Lower leg skin (tissue), 4 donors: ENCODE measurements around the gene APCDD1L. TPM values are rescaled to one million over a fixed set of nuclear protein-coding genes. Genes with fewer than 3 reads are reported as not detected.

ENCODE experiments used
- DNase-seq, 2 donors: peaks; one replicate each; pipeline ENCODE4 v3.0.0-alpha.2; 2019; ENCODE audit warnings: low spot score in 2 of 2
- H3K4me3 ChIP-seq: fragments of 200-600 bp; sonication (generic); 2 replicates; pipeline ENCODE4 v1.5.1; 2017; ENCODE audit warnings: mild to moderate bottlenecking, low read depth; ENCODE audit not compliant: poor library complexity, severe bottlenecking
- POLR2A ChIP-seq, 2 donors: fragments of 450-650 bp; IDR thresholded peaks; one replicate each; pipeline ENCODE4 v1.6.1; 2016 to 2017; ENCODE audit warnings: antibody characterized with exemption in 2 of 2, mild to moderate bottlenecking in 1 of 2, moderate library complexity in 1 of 2
- WGBS, 2 donors: methylation state at CpG; one replicate each; pipeline ENCODE4 v1.1.5; 2018; 5-methylcytosine and 5-hydroxymethylcytosine counted together
- intact Hi-C: fragments of 100-400 bp; cut with DNase I; formaldehyde crosslinking; loops from one replicate; pipeline ENCODE4 v1.15.0; 2023; ENCODE audit warnings: low total_unique reads
- total RNA-seq, 4 donors: library from RNA; depleted of rRNA; stranded (reverse); fragments of >200 nt; gene quantifications; one replicate each; pipeline ENCODE4 v1.1.0, GENCODE V29; 2016
- TF ChIP-seq, protein P1 (sequence below), 3 donors: fragments of 450-650 bp; IDR thresholded peaks; one replicate each; pipeline ENCODE4 v1.5.1; 2016; ENCODE audit warnings: antibody characterized with exemption in 3 of 3, mild to moderate bottlenecking in 3 of 3, moderate library complexity in 2 of 3

APCDD1L gene
- total RNA-seq, 4 donors from 2014 or later, result 0.49 to 2.4 (median 1.4) TPM

DNA sequence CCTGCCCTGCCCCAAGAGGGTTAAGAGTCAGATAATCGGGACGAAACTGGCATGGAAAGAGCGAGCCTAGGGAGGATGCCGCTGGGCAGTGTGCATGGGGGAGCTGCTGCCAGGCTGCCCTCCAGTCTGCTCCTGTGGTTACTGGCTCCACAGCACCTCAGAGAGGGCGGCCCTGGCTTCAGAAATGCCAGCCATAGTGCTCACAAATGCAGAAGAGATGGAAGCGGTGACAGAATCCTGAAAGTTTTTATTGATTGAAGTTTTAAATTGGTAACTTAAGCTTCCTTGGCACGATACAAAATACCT lies 68.3 kb downstream of the APCDD1L start:
- intact Hi-C loops, result no loop called here
- TF ChIP-seq, protein P1, sequence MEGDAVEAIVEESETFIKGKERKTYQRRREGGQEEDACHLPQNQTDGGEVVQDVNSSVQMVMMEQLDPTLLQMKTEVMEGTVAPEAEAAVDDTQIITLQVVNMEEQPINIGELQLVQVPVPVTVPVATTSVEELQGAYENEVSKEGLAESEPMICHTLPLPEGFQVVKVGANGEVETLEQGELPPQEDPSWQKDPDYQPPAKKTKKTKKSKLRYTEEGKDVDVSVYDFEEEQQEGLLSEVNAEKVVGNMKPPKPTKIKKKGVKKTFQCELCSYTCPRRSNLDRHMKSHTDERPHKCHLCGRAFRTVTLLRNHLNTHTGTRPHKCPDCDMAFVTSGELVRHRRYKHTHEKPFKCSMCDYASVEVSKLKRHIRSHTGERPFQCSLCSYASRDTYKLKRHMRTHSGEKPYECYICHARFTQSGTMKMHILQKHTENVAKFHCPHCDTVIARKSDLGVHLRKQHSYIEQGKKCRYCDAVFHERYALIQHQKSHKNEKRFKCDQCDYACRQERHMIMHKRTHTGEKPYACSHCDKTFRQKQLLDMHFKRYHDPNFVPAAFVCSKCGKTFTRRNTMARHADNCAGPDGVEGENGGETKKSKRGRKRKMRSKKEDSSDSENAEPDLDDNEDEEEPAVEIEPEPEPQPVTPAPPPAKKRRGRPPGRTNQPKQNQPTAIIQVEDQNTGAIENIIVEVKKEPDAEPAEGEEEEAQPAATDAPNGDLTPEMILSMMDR (IDR thresholded peaks at IDR 0.05), result no peak
- TF ChIP-seq POLR2A (IDR thresholded peaks at IDR 0.05), result no peak
- H3K4me3 ChIP-seq, result no peak overlapping the region
- DNase-seq, result no peak
- 80 to 89% methylated on average over 7 of the region's 7 CpGs for WGBS, 2 donors

DNA sequence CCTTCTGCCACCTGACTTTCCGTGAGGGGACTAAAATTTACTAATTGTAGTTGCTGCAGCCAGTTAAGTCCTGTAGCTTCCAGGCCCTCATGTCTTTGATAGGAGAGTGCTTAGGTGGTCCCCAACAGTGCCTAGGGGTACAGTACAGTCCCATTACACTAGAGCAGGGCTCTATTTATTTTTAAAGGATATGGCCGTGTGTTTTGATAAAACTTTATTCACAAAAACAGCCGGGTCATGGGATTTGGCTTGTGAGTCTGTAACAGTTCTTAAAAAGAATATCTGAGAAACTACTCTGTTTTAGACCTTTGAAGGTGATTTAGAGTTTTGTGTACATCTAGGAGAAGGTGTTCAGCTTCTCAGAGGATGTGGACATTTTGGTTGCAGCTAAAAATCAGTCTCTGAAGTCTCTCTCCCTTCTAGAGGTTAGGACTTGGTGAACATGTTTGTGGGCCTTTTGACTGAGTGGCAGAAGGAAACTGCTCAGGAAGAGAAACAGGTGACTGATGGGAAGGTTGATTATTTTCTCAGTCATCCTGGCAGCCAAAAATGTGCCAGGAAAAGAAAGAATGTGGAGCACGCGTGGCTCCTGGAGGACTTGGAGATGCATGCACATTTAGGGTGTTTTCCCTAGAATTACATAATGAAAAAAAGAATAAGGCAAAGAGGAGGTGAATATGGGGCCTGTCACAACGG lies 68.8 kb downstream of the APCDD1L start:
- TF ChIP-seq POLR2A (IDR thresholded peaks at IDR 0.05), result no peak
- TF ChIP-seq, protein P1 (IDR thresholded peaks at IDR 0.05), result no peak
- no peak for DNase-seq
- H3K4me3 ChIP-seq, result no peak overlapping the region
- intact Hi-C loops, result no loop called here
- WGBS, 2 donors, result 80 to 81% methylated on average over 6 of the region's 6 CpGs

DNA sequence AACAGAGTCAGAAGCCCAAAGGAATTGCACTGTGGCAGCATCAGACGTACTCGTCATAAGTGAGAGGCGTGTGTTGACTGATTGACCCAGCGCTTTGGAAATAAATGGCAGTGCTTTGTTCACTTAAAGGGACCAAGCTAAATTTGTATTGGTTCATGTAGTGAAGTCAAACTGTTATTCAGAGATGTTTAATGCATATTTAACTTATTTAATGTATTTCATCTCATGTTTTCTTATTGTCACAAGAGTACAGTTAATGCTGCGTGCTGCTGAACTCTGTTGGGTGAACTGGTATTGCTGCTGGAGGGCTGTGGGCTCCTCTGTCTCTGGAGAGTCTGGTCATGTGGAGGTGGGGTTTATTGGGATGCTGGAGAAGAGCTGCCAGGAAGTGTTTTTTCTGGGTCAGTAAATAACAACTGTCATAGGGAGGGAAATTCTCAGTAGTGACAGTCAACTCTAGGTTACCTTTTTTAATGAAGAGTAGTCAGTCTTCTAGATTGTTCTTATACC lies 70.4 kb downstream of the APCDD1L start:
- intact Hi-C loops, result no loop called here
- no peak for TF ChIP-seq POLR2A (IDR thresholded peaks at IDR 0.05)
- TF ChIP-seq, protein P1 (IDR thresholded peaks at IDR 0.05), result no peak
- no peak for DNase-seq
- WGBS, 2 donors, result 93 to 95% methylated on average over 5 of the region's 5 CpGs
- H3K4me3 ChIP-seq, result no peak overlapping the region

DNA sequence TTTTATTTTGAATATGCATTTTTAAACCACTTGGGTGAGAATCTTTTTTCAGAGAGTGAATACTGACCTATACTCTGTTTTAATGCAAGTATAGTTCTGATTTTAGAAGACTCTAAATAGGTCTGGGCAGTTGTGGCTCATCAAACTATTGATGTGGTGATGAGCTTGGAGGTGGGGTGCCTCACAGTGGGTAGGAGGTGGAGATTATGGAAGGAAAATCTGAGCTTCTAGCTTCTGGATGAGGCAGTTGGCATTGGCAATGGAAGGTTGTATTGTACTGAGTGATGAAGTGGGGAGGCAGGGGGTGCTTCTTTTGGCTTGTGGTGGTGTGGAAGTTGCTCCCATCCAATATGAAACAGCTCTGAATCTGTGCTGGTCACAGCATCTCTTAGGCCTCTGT lies 73.5 kb downstream of the APCDD1L start:
- intact Hi-C loops, result no loop called here
- TF ChIP-seq, protein P1 (IDR thresholded peaks at IDR 0.05), result no peak
- no peak for TF ChIP-seq POLR2A (IDR thresholded peaks at IDR 0.05)
- no peak for DNase-seq

DNA sequence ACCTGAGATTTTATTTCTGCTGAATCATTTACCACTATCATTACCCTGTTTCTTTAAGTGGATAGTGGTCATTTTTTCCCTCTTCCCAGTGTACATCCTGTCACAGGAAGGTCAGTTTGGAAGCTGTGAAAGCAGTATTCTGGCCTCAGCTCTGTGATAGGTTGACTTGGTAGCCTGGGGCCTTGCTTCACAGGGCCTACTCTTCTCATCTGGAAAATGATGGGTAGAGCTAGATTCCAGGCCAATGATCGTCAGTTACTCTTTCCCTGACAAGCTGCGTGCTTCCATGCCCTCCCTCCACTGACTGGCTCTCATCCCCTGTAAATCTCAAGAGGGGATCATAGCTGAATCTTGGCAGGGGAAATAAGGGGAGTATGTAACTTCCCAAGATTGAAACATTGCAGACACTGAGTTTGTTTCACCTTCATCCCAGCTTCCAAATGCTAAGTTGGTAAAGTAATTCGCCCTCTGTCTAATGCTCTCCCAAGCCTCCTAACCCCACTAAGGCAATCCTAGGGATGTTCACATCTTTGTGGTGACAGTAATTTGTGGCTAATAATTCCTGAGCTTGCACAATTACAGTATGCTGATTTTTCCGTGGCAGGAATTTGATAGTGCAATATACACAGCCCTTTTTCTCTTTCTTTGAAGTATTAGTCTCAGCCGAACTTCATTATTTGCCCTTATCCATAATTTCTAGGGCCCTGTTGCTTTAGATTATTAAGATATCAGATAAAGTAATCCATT lies 75.0 kb downstream of the APCDD1L start:
- TF ChIP-seq POLR2A (IDR thresholded peaks at IDR 0.05), result no peak
- TF ChIP-seq, protein P1 (IDR thresholded peaks at IDR 0.05), result no peak
- no peak overlapping the region for H3K4me3 ChIP-seq
- WGBS, 2 donors, result 85 to 86% methylated on average over 5 of the region's 5 CpGs
- intact Hi-C loops, result no loop called here
- DNase-seq, result no peak

More for the DNA sequence above, 73.5 kb downstream of the APCDD1L start:
- no peak overlapping the region for H3K4me3 ChIP-seq
